HepG2 (cell line): Measurements from ENCODE around the gene DPYD.

Experiments used
- AKAP8 ChIP-seq: sonication (generic); formaldehyde crosslinking; IDR thresholded peaks from 2 replicates; pipeline ENCODE4 v1.5.1; 2020; ENCODE audit warnings: mild to moderate bottlenecking, missing genetic modification reagents
- ESRRA ChIP-seq: sonication (generic); formaldehyde crosslinking; IDR thresholded peaks from 2 replicates; pipeline ENCODE4 v1.5.1; 2020; ENCODE audit warnings: mild to moderate bottlenecking, low read depth, missing genetic modification reagents
- ETV6 ChIP-seq: sonication (generic); formaldehyde crosslinking; conservative IDR thresholded peaks from 2 replicates; pipeline ENCODE4 v1.4.0; 2020; ENCODE audit warnings: missing genetic modification reagents
- GLI4 ChIP-seq: sonication (generic); formaldehyde crosslinking; IDR thresholded peaks from 2 replicates; pipeline ENCODE4 v1.5.1; 2020; ENCODE audit warnings: missing genetic modification reagents, mild to moderate bottlenecking, moderate library complexity, borderline replicate concordance
- RELA ChIP-seq: sonication (generic); formaldehyde crosslinking; IDR thresholded peaks from 2 replicates; pipeline ENCODE4 v1.4.0; 2020; ENCODE audit warnings: missing genetic modification reagents
- SMC3 ChIP-seq: IDR thresholded peaks from 2 replicates; pipeline ENCODE4 v1.6.1; 2011; ENCODE audit warnings: low read length, improper control_type of control experiment
- TF ChIP-seq, protein P1 (sequence below): sonication (generic); formaldehyde crosslinking; IDR thresholded peaks from 2 replicates; pipeline ENCODE4 v1.4.0; 2020; ENCODE audit warnings: mild to moderate bottlenecking, missing genetic modification reagents, borderline replicate concordance

DNA sequence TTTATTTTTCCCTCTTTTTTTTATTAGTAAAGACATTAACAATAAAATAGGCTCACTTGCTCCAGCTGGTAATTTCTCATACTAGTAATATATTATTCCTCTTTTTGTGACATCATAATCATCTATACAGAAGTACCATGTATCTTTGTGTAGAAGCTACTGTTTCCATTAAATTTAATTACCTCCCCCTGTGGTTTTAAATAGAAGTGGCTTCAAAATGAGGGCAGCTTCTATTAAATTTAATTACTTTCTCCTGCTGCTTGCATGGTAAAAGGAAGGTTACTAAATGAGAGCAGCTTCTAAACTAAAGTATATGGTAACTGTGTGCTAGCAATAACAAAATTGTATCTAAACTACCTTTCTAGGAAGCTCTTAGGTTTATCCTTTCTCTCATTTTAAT, 94.0 kb downstream of the DPYD start:
- TF ChIP-seq ESRRA (CRISPR knock-in tag) (no peak), GLI4 (CRISPR knock-in tag) (no peak), SMC3 (no peak), AKAP8 (CRISPR knock-in tag) (no peak), RELA (CRISPR knock-in tag) (no peak), ETV6 (CRISPR knock-in tag) (no peak)
- TF ChIP-seq, protein P1, sequence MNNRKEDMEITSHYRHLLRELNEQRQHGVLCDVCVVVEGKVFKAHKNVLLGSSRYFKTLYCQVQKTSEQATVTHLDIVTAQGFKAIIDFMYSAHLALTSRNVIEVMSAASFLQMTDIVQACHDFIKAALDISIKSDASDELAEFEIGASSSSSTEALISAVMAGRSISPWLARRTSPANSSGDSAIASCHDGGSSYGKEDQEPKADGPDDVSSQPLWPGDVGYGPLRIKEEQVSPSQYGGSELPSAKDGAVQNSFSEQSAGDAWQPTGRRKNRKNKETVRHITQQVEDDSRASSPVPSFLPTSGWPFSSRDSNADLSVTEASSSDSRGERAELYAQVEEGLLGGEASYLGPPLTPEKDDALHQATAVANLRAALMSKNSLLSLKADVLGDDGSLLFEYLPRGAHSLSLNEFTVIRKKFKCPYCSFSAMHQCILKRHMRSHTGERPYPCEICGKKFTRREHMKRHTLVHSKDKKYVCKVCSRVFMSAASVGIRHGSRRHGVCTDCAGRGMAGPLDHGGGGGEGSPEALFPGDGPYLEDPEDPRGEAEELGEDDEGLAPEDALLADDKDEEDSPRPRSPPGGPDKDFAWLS (CRISPR knock-in tag) = no peak
